Mucosa of descending colon (tissue), 3 donors: ENCODE data around the gene PTPRN2. TPM values are rescaled to one million over a fixed set of nuclear protein-coding genes. Genes with fewer than 3 reads are reported as not detected.
A peak's percentile ranks its signal among the peaks of the same experiment; 100 is the strongest.

ENCODE experiments used
- ATAC-seq: fragments of 200-7000 bp; cut with Tn5 transposase; one replicate; pipeline ENCODE4 v1.9.1; 2020; ENCODE audit warnings: mild to moderate bottlenecking, moderate library complexity
- DNase-seq, 3 donors: peaks; one replicate each; pipeline ENCODE4 v3.0.0-alpha.2; 2020
- H3K36me3 ChIP-seq: fragments of 200-600 bp; one replicate; pipeline ENCODE4 v1.8.0; 2021; ENCODE audit warnings: low read depth, mild to moderate bottlenecking
- H3K4me1 ChIP-seq: fragments of 200-600 bp; one replicate; pipeline ENCODE4 v1.8.0; 2021; ENCODE audit warnings: low read depth, mild to moderate bottlenecking
- H3K4me3 ChIP-seq: fragments of 200-600 bp; one replicate; pipeline ENCODE4 v1.8.0; 2021; ENCODE audit warnings: mild to moderate bottlenecking
- H3K9me3 ChIP-seq: fragments of 200-600 bp; one replicate; pipeline ENCODE4 v1.8.0; 2021; ENCODE audit warnings: mild to moderate bottlenecking
- intact Hi-C, 2 donors: fragments of 100-400 bp; cut with DNase I in 1 of 2; cut with micrococcal nuclease in 1 of 2; formaldehyde crosslinking; loops; one replicate each; pipeline versions ENCODE4 v1.11.0 to v1.11.1; 2022; cut with DNase I, micrococcal nuclease
- total RNA-seq, 3 donors: library from RNA; stranded (reverse); fragmentation: NEBNext Ultra II Directional in 2 of 3; extraction: Animal tissue kit (Norgen Biotek cat#: 25700) in 2 of 3; gene quantifications; one replicate each; pipeline versions ENCODE4 v1.2.1 to v1.2.4, GENCODE V29; 2021 to 2023
- TF ChIP-seq, protein P1 (sequence below): fragments of 200-600 bp; IDR thresholded peaks from one replicate; pipeline ENCODE4 v1.8.0; 2022; ENCODE audit warnings: antibody characterized with exemption, mild to moderate bottlenecking
- donor health status: DM: no; HTN: no; CAD: no; lungs with moderate emphysema.
- donor health status: DM: no; HTN: no; CAD: no.
- donor health status: DM: no; HTN: yes; CAD: no.

PTPRN2 gene
- total RNA-seq, 3 donors from 2014 or later, result 12.5 to 28.0 (median 26.2) TPM

DNA sequence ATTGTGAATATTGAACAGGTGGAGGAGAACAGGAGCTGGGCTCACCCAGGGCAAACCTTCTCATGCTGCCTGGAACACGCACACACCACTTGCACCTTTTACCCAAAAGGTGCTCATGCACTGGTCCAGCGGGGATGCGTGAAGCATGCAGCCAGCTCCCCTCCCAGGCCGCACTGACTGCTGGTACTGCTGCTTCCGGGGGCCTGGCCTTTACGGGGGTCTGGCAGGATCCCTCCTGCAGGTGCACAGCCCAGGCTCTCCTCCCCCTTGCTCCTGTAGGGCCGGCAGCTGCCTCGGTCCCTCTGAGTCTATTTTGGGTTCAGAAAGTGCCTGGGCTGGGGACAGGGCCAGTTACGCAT is 1029.1 kb downstream of the PTPRN2 start:
- no peaks in the 10 kb centered on the region for H3K9me3 ChIP-seq
- H3K4me3 ChIP-seq, result no peak overlapping the region
- no peaks in the 10 kb centered on the region for H3K36me3 ChIP-seq
- H3K4me1 ChIP-seq, result no peaks in the 10 kb centered on the region
- ATAC-seq, result no peak
- peak in 1 of 3 donors; percentile 12 for DNase-seq
- TF ChIP-seq, protein P1, sequence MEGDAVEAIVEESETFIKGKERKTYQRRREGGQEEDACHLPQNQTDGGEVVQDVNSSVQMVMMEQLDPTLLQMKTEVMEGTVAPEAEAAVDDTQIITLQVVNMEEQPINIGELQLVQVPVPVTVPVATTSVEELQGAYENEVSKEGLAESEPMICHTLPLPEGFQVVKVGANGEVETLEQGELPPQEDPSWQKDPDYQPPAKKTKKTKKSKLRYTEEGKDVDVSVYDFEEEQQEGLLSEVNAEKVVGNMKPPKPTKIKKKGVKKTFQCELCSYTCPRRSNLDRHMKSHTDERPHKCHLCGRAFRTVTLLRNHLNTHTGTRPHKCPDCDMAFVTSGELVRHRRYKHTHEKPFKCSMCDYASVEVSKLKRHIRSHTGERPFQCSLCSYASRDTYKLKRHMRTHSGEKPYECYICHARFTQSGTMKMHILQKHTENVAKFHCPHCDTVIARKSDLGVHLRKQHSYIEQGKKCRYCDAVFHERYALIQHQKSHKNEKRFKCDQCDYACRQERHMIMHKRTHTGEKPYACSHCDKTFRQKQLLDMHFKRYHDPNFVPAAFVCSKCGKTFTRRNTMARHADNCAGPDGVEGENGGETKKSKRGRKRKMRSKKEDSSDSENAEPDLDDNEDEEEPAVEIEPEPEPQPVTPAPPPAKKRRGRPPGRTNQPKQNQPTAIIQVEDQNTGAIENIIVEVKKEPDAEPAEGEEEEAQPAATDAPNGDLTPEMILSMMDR, result no peak
- intact Hi-C loops, result no loop called here

GRCh38 chr7:157558061-157558460 is 1029.6 kb downstream of the PTPRN2 start:
- H3K4me1 ChIP-seq, result no peaks in the 10 kb centered on the region
- DNase-seq, result peak in 1 of 3 donors; percentile 6
- intact Hi-C loops, result no loop called here
- TF ChIP-seq, protein P1, result no peak
- H3K4me3 ChIP-seq, result no peak overlapping the region
- H3K9me3 ChIP-seq, result no peaks in the 10 kb centered on the region
- H3K36me3 ChIP-seq, result no peaks in the 10 kb centered on the region
- no peak for ATAC-seq

- Histone ChIP-seq H3K36me3 (no peaks in the 10 kb centered on the region), H3K4me3 (no peak overlapping the region), H3K4me1 (no peaks in the 10 kb centered on the region), H3K9me3 (no peaks in the 10 kb centered on the region)
- TF ChIP-seq, protein P1, result no peak
- no peak for ATAC-seq
- intact Hi-C loops, result no loop called here
- no peak for DNase-seq
Observed at GRCh38 chr7:157557263-157557662, 1030.4 kb downstream of the PTPRN2 start.

DNA sequence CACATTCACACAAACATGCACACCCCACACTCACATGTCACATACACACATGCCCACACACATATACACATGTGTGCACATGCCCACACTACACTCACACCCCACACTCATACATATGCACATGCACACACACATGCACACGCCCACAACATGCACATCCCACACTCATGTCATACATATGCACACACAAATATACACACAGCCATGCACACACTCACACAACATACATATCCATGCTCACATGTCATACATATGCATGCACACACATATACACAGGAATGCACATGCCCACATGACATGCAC is 1031.0 kb downstream of the PTPRN2 start:
- DNase-seq (no peak), ATAC-seq (no peak)
- TF ChIP-seq, protein P1, result no peak
- Histone ChIP-seq H3K9me3 (no peaks in the 10 kb centered on the region), H3K36me3 (no peaks in the 10 kb centered on the region), H3K4me3 (no peak overlapping the region), H3K4me1 (no peaks in the 10 kb centered on the region)
- intact Hi-C loops, result no loop called here

GRCh38 chr7:157555944-157556641 is 1031.5 kb downstream of the PTPRN2 start:
- Histone ChIP-seq H3K9me3 (no peaks in the 10 kb centered on the region), H3K4me1 (no peaks in the 10 kb centered on the region), H3K4me3 (no peak overlapping the region), H3K36me3 (no peaks in the 10 kb centered on the region)
- ATAC-seq, result no peak
- intact Hi-C loops, result no loop called here
- DNase-seq, result peak in 1 of 3 donors; percentile 5
- TF ChIP-seq, protein P1, result no peak

DNA sequence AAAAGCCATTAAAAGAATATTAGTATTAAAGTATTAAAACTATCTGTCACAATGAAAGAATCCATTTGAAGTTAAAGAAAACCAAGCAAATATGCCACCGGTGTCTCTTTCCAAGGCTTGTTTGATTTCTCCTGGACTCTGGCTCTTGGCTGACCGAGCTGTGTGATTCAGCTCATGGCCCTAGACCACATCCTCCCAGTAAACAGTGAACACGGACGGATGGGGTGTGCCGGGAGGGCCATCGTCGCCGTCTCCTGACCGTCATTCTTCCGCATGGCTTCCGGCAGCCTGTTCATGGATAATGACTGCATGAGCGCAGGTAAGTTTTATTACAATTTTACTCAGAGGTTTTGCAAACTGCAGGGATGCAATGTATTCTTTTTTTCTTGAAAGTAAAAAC is 1032.3 kb downstream of the PTPRN2 start:
- intact Hi-C loops, result no loop called here
- no peaks in the 10 kb centered on the region for H3K36me3 ChIP-seq
- peak in 1 of 3 donors; percentile 28 for DNase-seq
- no peaks in the 10 kb centered on the region for H3K9me3 ChIP-seq
- TF ChIP-seq, protein P1, result no peak
- ATAC-seq, result peak; percentile 68
- no peak overlapping the region for H3K4me3 ChIP-seq
- no peaks in the 10 kb centered on the region for H3K4me1 ChIP-seq
